Lung (tissue), 12 donors: ENCODE measurements around the gene HDAC4. TPM values are rescaled to one million over a fixed set of nuclear protein-coding genes. Genes with fewer than 3 reads are reported as not detected.

Experiments
- ATAC-seq: fragments of 200-7000 bp; cut with Tn5 transposase; one replicate; pipeline ENCODE4 v1.9.1; 2020; ENCODE audit warnings: moderate number of reproducible peaks; ENCODE audit not compliant: insufficient read depth, low FRiP score
- DNase-seq, 3 donors: peaks; one replicate each; pipeline ENCODE4 v3.0.0-alpha.2; 2013 to 2017
- H3K27ac ChIP-seq, 2 donors: one replicate each; pipeline ENCODE4 v1.5.1; 2013; ENCODE audit warnings: mild to moderate bottlenecking in 2 of 2, moderate library complexity in 2 of 2, control low read depth in 1 of 2, inconsistent platforms in 1 of 2, low read depth in 1 of 2, low read length in 1 of 2
- H3K27me3 ChIP-seq, 3 donors: one replicate each; pipeline ENCODE4 v1.5.1; 2013; ENCODE audit warnings: low read length in 2 of 3; ENCODE audit not compliant: control insufficient read depth in 3 of 3, insufficient read depth in 3 of 3
- H3K36me3 ChIP-seq, 4 donors: one replicate each; pipeline ENCODE4 v1.5.1; 2013; ENCODE audit warnings: low read length in 4 of 4, mild to moderate bottlenecking in 1 of 4, moderate library complexity in 1 of 4; ENCODE audit not compliant: control insufficient read depth in 4 of 4, insufficient read depth in 4 of 4
- H3K4me1 ChIP-seq, 5 donors: one replicate each; pipeline ENCODE4 v1.5.1; 2013; ENCODE audit warnings: low read length in 5 of 5, mild to moderate bottlenecking in 2 of 5, moderate library complexity in 1 of 5; ENCODE audit not compliant: control insufficient read depth in 5 of 5, insufficient read depth in 5 of 5
- H3K4me3 ChIP-seq: one replicate; pipeline ENCODE4 v1.5.1; 2013; ENCODE audit warnings: mild to moderate bottlenecking, control low read depth, moderate library complexity
- H3K9ac ChIP-seq, 2 donors: one replicate each; pipeline ENCODE4 v1.5.1; 2013; ENCODE audit warnings: low read length in 2 of 2, control low read depth in 1 of 2; ENCODE audit not compliant: insufficient read depth in 1 of 2
- H3K9me3 ChIP-seq, 4 donors: one replicate each; pipeline ENCODE4 v1.5.1; 2013; ENCODE audit warnings: low read length in 3 of 4, mild to moderate bottlenecking in 1 of 4, moderate library complexity in 1 of 4; ENCODE audit not compliant: control insufficient read depth in 4 of 4, insufficient read depth in 3 of 4
- WGBS, 2 donors: extraction: QIAGEN DNeasy Blood & Tissue Kit; methylation state at CpG; one replicate each; pipeline ENCODE4 v1.1.7; 2013; 5-methylcytosine and 5-hydroxymethylcytosine counted together
- polyA plus RNA-seq, 2 donors: library from polyadenylated mRNA; stranded (reverse); fragments of 200-250 nt; gene quantifications; one replicate each; pipeline ENCODE4 v1.2.1, GENCODE V29; 2013
- total RNA-seq, 2 donors: library from RNA; depleted of rRNA in 1 of 2; stranded (reverse); fragments of >200 nt in 1 of 2; gene quantifications; one replicate each; pipeline ENCODE4 v1.2.1, GENCODE V29; 2014 to 2021
- TF ChIP-seq, protein P1 (sequence below): IDR thresholded peaks from 2 replicates; pipeline ENCODE4 v1.5.1; 2012; ENCODE audit warnings: mild to moderate bottlenecking; ENCODE audit errors: control extremely low read depth, extremely low read depth
- donor health status: control.
- donor health status: control.
- donor health status: Bipolar disorder and iron deficiency.
- donor health status: healthy.
- donor health status: DM: yes; HTN: yes; CAD: no.

HDAC4 gene
- total and polyA plus RNA-seq, 4 donors: 6.9 to 47.7 (median 20.7) TPM

DNA sequence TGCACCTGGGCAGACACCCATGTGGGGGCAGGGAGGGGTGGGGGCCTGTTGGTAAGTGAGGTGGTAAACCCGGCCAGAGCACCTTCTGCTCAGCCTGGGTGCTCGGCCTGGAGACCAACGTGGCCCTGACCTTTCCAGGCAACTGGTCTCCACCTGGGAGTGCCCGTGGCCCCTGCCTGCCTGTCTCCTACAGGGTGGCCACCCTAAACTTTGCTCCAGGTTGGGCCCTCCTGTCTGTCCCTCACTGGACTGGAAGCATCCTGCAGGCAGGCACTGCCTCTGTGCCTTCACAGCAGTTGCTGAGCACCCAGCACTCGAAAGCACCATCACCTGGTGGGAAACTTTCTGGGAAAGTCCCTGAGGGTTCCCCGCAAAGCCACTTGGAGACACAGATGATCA is 381.6 kb downstream of the HDAC4 start:
- Histone ChIP-seq H3K9ac (no peak overlapping the region), H3K27me3 (peaks cover 0 to 4% (median 3%) of the 10 kb centered on the region in 3 donors), H3K27ac (no peak overlapping the region), H3K36me3 (no peaks in the 10 kb centered on the region), H3K9me3 (peaks cover 0 to 3% (median 0%) of the 10 kb centered on the region in 4 donors), H3K4me1 (peaks cover 0 to 3% (median 0%) of the 10 kb centered on the region in 5 donors), H3K4me3 (no peak overlapping the region)
- DNase-seq: peak in 1 of 3 donors; percentile 2
- TF ChIP-seq, protein P1, sequence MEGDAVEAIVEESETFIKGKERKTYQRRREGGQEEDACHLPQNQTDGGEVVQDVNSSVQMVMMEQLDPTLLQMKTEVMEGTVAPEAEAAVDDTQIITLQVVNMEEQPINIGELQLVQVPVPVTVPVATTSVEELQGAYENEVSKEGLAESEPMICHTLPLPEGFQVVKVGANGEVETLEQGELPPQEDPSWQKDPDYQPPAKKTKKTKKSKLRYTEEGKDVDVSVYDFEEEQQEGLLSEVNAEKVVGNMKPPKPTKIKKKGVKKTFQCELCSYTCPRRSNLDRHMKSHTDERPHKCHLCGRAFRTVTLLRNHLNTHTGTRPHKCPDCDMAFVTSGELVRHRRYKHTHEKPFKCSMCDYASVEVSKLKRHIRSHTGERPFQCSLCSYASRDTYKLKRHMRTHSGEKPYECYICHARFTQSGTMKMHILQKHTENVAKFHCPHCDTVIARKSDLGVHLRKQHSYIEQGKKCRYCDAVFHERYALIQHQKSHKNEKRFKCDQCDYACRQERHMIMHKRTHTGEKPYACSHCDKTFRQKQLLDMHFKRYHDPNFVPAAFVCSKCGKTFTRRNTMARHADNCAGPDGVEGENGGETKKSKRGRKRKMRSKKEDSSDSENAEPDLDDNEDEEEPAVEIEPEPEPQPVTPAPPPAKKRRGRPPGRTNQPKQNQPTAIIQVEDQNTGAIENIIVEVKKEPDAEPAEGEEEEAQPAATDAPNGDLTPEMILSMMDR: no peak
- 76 to 90% methylated on average over 6 of the region's 6 CpGs for WGBS, 2 donors
- ATAC-seq: no peak

DNA sequence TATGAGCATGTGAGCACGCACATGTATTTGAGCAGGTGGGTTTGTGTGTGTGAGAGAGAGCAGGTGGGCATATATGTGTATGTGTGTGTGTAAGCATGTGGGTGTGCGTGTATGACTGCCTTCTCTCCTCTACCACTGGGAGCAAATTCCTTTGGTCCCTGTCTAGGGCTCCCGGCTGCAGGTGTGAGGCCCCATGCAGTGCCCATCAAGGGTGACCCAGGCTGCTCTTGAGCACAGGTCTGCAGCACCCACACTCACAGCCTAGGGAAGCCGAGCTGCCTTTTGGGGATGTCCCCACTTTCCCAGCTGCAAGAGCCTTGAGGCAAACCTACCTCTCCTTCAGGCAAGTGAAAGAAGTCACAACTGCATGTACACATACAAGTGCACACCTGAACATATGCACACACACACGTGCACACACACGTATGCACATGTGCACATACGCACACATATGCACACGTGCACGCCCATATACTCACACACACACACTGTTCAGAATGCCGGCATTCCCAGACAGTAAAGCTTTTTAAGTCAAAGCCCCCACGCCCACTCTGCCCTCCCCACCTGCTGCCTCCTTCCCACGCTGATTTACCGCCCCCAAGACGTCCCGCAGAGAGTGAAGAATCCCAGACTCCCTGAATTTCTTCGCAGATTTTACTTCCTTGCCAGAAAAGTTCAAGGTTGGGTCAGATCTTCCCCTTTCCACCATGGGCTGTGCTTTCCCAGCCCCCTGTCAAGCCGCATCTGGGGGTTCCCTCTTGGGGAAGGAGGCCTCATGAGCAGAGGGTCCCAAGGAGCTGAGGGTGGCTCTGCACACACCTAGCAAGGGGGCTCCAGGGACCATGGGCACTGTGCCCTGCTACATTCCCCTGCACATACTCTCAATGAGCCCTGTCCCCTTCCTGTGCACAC is 382.3 kb downstream of the HDAC4 start:
- Histone ChIP-seq H3K36me3 (no peaks in the 10 kb centered on the region), H3K4me1 (peaks cover 0 to 3% (median 0%) of the 10 kb centered on the region in 5 donors), H3K27ac (no peak overlapping the region), H3K9me3 (peaks cover 0 to 3% (median 0%) of the 10 kb centered on the region in 4 donors), H3K9ac (no peak overlapping the region), H3K27me3 (peaks cover 0 to 4% (median 3%) of the 10 kb centered on the region in 3 donors), H3K4me3 (no peak overlapping the region)
- TF ChIP-seq, protein P1: no peak
- peak in 1 of 3 donors; percentile 2 for DNase-seq
- ATAC-seq: no peak
- whole genome bisulfite sequencing, 2 donors: 73 to 85% methylated on average over 17 of the region's 17 CpGs

DNA sequence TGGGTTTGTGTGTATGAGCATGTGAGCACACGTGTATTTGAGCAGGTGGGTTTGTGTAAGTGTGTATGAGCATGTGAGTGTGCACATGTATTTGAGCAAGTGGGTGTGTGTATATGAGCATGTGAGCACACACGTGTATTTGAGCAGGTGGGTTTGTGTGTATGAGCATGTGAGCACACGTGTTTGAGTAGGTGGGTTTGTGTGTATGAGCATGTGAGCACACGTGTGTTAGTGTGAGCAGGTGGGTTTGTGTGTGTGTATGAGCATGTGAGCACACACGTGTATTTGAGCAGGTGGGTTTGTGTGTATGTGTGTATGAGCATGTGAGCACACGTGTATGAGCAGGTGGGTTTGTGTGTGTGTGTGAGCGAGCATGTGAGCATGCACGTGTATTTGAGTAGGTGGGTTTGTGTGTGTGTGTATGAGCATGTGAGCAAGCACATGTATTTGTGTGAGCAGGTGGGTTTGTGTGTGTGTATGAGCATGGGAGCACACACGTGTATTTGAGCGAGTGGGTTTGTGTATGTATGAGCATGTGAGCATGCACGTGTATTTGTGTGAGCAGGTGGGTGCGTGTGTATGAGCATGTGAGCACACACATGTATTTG is 383.2 kb downstream of the HDAC4 start:
- DNase-seq: peak in 1 of 3 donors; percentile 2
- Histone ChIP-seq H3K27ac (no peak overlapping the region), H3K9me3 (peaks cover 0 to 3% (median 0%) of the 10 kb centered on the region in 4 donors), H3K27me3 (peaks cover 0 to 4% (median 3%) of the 10 kb centered on the region in 3 donors), H3K4me1 (peaks cover 0 to 3% (median 0%) of the 10 kb centered on the region in 5 donors), H3K4me3 (no peak overlapping the region), H3K36me3 (no peaks in the 10 kb centered on the region), H3K9ac (no peak overlapping the region)
- no peak for ATAC-seq
- WGBS, 2 donors: 85 to 96% methylated on average over 12 of the region's 12 CpGs
- TF ChIP-seq, protein P1: no peak
